Colonic mucosa (tissue), 4 donors: Measurements from ENCODE around the gene YKT6. TPM values are rescaled to one million over a fixed set of nuclear protein-coding genes. Genes with fewer than 3 reads are reported as not detected.

Source experiments
- DNase-seq: peaks from one replicate; pipeline ENCODE4 v3.0.0-alpha.2; 2020
- H3K27ac ChIP-seq: fragments of 200-600 bp; one replicate; pipeline ENCODE4 v1.8.0; 2021
- H3K27me3 ChIP-seq: fragments of 200-600 bp; one replicate; pipeline ENCODE4 v1.8.0; 2021
- H3K36me3 ChIP-seq: fragments of 200-600 bp; one replicate; pipeline ENCODE4 v1.8.0; 2021
- H3K4me1 ChIP-seq: fragments of 200-600 bp; one replicate; pipeline ENCODE4 v1.8.0; 2021; ENCODE audit warnings: mild to moderate bottlenecking
- H3K4me3 ChIP-seq: fragments of 200-600 bp; one replicate; pipeline ENCODE4 v1.8.0; 2021
- H3K9ac ChIP-seq, 2 donors: one replicate each; pipeline ENCODE4 v1.7.0; 2013; ENCODE audit warnings: control low read depth in 2 of 2, low read depth in 2 of 2, low read length in 2 of 2
- H3K9me3 ChIP-seq: fragments of 200-600 bp; one replicate; pipeline ENCODE4 v1.8.0; 2021
- intact Hi-C: fragments of 100-400 bp; cut with DNase I; formaldehyde crosslinking; loops from one replicate; pipeline ENCODE4 v1.14.1; 2022
- total RNA-seq, 2 donors: library from RNA; stranded (reverse); fragmentation: NEBNext Ultra II Directional in 1 of 2; extraction: Animal tissue kit (Norgen Biotek cat#: 25700) in 1 of 2; gene quantifications; one replicate each; pipeline ENCODE4 v1.2.1, GENCODE V29; 2021
- TF ChIP-seq, protein P1 (sequence below): fragments of 200-600 bp; IDR thresholded peaks from one replicate; pipeline ENCODE4 v1.8.0; 2022; ENCODE audit warnings: antibody characterized with exemption, mild to moderate bottlenecking
- donor health status: healthy.
- donor health status: DM: no; HTN: no; CAD: no.
- donor health status: DM: no; HTN: no; CAD: no.

YKT6 gene
- total RNA-seq, 2 donors from 2014 or later = 83.0 to 103 TPM

DNA sequence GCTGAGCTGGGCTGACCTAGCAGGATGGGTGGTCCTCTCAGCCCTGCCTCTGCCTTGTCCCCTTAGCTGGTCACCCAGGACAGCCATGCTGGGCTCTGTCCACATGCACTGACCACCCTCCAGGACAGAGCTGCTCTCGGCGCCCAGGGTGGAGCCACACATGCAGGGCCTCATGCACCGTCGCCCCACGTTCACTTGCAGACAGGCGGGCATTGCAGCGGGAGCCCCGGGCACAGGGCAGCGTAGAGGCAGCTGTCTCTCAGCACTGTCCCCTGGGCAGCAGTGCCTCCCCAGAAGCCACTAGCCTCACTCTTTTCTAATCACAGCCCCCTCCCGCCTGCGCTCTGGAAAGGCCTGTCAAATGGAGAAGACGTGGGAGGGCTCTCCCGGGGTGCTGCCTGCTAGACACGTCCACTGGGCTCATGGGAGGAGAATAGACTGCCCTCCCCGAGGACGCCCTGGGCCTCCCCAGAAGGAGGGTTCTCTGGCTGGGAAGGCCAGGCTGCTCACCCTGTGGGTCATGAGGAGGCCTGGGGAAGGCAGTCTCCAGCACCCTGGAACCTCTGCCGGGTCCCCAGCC is 37.4 kb downstream of the YKT6 start:
- Histone ChIP-seq H3K27ac (no peak overlapping the region), H3K9ac (no peak overlapping the region), H3K9me3 (no peaks in the 10 kb centered on the region), H3K4me1 (no peaks in the 10 kb centered on the region), H3K27me3 (no peaks in the 10 kb centered on the region), H3K4me3 (no peak overlapping the region), H3K36me3 (no peaks in the 10 kb centered on the region)
- no peak for DNase-seq
- TF ChIP-seq, protein P1, sequence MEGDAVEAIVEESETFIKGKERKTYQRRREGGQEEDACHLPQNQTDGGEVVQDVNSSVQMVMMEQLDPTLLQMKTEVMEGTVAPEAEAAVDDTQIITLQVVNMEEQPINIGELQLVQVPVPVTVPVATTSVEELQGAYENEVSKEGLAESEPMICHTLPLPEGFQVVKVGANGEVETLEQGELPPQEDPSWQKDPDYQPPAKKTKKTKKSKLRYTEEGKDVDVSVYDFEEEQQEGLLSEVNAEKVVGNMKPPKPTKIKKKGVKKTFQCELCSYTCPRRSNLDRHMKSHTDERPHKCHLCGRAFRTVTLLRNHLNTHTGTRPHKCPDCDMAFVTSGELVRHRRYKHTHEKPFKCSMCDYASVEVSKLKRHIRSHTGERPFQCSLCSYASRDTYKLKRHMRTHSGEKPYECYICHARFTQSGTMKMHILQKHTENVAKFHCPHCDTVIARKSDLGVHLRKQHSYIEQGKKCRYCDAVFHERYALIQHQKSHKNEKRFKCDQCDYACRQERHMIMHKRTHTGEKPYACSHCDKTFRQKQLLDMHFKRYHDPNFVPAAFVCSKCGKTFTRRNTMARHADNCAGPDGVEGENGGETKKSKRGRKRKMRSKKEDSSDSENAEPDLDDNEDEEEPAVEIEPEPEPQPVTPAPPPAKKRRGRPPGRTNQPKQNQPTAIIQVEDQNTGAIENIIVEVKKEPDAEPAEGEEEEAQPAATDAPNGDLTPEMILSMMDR = no peak
- intact Hi-C loops = no loop called here

DNA sequence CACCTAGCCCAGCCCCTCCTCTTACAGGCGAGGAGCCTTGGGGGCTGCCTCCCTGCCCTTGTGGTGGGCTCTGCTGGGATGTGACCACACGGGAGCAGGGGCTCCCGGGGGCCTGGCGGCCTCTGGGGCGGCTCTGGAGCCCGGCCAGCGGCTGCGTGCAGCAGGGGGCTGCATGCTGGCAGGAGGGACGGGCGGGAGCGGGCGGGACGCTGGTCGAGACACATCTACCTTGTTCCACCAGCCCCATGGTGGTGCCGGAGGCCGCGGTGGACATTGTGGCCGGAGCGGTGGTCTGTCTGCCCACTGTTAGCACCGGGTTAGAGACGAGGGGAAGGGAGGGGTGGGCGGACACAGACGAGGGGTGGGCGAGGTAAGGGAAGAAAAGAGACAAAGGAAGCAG is 38.6 kb downstream of the YKT6 start:
- DNase-seq = no peak
- Histone ChIP-seq H3K27me3 (no peaks in the 10 kb centered on the region), H3K4me3 (no peak overlapping the region), H3K36me3 (no peaks in the 10 kb centered on the region), H3K9me3 (no peaks in the 10 kb centered on the region), H3K9ac (no peak overlapping the region), H3K4me1 (no peaks in the 10 kb centered on the region), H3K27ac (no peak overlapping the region)
- intact Hi-C loops = no loop called here
- TF ChIP-seq, protein P1 = no peak

DNA sequence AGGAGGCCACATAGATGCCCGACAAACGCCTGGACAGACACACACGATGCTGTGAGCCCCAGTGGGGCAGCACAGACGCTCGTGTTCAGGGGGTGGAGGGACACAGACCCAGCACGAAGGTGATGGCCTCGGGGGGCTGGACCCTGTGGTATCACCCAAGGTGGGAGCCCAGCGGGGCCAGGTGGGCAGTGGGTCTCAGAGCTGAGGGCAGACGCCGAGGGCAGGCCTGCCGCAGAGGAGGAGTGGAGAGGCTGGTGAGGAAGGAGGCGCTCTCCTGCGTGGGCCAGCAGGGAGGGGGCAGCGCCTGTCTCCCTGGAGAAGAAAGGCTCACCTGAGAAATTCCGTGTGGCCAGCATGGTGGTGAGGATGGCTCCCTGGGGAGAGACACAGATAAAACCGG is 39.6 kb downstream of the YKT6 start:
- H3K36me3 ChIP-seq = no peaks in the 10 kb centered on the region
- intact Hi-C loops = loop anchor here (2.0 kb wide), 2 partner anchors 236 to 324 kb away; no protein-coding TSS in a partner anchor
- H3K9ac ChIP-seq = no peak overlapping the region
- no peak for DNase-seq
- no peak overlapping the region for H3K4me3 ChIP-seq
- no peak overlapping the region for H3K27ac ChIP-seq
- no peaks in the 10 kb centered on the region for H3K27me3 ChIP-seq
- TF ChIP-seq, protein P1 = no peak
- H3K4me1 ChIP-seq = no peaks in the 10 kb centered on the region
- no peaks in the 10 kb centered on the region for H3K9me3 ChIP-seq

GRCh38 chr7:44240983-44241510 is 40.3 kb downstream of the YKT6 start:
- TF ChIP-seq, protein P1 = peak; percentile 75
- peak; percentile 72 for DNase-seq
- H3K9ac ChIP-seq = peak overlapping the region in 1 of 2 donors; percentile 37
- H3K9me3 ChIP-seq = no peaks in the 10 kb centered on the region
- no peaks in the 10 kb centered on the region for H3K4me1 ChIP-seq
- no peak overlapping the region for H3K4me3 ChIP-seq
- no peaks in the 10 kb centered on the region for H3K36me3 ChIP-seq
- no peaks in the 10 kb centered on the region for H3K27me3 ChIP-seq
- H3K27ac ChIP-seq = no peak overlapping the region
- intact Hi-C loops = loop anchor here (2.0 kb wide), 2 partner anchors 236 to 324 kb away; no protein-coding TSS in a partner anchor

DNA sequence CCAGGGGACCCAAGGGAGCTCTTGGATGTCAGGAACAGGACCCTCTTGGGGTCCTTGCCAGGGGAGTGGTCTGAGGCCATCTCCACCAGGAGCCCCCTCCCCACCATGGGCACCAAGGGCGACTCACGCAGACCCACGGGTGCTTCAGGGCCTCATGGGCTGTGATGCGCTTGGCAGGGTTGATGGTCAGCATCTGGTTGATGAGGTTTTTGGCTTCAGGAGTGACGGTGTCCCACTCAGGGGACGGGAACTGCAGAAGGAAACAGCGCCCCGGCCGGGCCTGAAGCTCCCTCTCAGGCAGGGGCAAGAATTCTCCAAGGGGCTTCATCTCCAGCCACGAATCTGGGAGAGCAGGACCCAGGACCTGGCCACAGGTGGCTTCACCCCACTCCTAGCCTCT is 41.3 kb downstream of the YKT6 start:
- no peak for DNase-seq
- Histone ChIP-seq H3K9ac (no peak overlapping the region), H3K4me3 (no peak overlapping the region), H3K27me3 (no peaks in the 10 kb centered on the region), H3K36me3 (no peaks in the 10 kb centered on the region), H3K9me3 (no peaks in the 10 kb centered on the region), H3K4me1 (no peaks in the 10 kb centered on the region), H3K27ac (no peak overlapping the region)
- TF ChIP-seq, protein P1 = no peak
- intact Hi-C loops = no loop called here
